ENCODE measurements around the gene PRKAR2A.
"Not testable (repeated sequence)": the region's sequence is repeated elsewhere in the genome, so short reads cannot be mapped to it uniquely, and the experiment has no call there.

GRCh38 chr3:48829525-48829924 is 18.1 kb downstream of the PRKAR2A start:
- not testable (repeated sequence) for TF ChIP-seq CTCF (conservative IDR thresholded peaks at IDR 0.05; ENCODE audit: low read length); EZH2phosphoT487 (IDR thresholded peaks at IDR 0.05; ENCODE audit: borderline replicate concordance)
